Measurements from ENCODE around the gene CCDC88C. TPM values are rescaled to one million over a fixed set of nuclear protein-coding genes. Genes with fewer than 3 reads are reported as not detected.

The CCDC88C gene
- total RNA-seq, 1 experiment from 2014 or later = 64.8 TPM

DNA sequence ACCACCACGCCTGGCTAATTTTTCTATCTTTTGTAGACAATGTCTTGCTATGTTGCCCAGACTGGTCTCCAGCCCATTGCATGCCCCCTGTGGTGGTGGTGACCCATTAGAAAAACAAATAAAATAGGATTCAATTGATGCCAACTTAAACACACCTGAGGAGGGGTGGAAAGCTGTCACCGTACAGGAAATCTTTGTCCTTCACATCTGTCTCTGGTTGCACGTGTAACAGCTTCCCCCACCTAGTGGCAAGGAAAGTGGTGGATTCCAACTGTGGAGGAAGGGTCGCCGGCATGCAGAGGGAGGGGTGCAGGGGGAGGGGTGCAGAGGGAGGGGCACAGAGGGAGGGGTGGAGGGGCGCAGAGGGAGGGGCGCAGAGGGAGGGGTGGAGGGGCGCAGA, 147.0 kb downstream of the CCDC88C start:
- ChIA-PET POLR2A (no interaction called here), CTCF (interaction anchor here (0.9 to 1.0 kb wide), 2 partner anchors 9 to 16 kb away, joined by 3 to 6 read pairs; no protein-coding TSS in a partner anchor)
- TF ChIP-seq TEAD1 (CRISPR knock-in tag; IDR thresholded peaks at IDR 0.05) (no peak), PRRX2 (CRISPR knock-in tag; IDR thresholded peaks at IDR 0.05) (no peak), IRF2 (CRISPR knock-in tag; IDR thresholded peaks at IDR 0.05; ENCODE audit: borderline replicate concordance, low read depth) (no peak), HMGXB4 (CRISPR knock-in tag; IDR thresholded peaks at IDR 0.05) (no peak), GTF2I (CRISPR knock-in tag; conservative IDR thresholded peaks at IDR 0.05) (no peak)
- TF ChIP-seq, protein P1, sequence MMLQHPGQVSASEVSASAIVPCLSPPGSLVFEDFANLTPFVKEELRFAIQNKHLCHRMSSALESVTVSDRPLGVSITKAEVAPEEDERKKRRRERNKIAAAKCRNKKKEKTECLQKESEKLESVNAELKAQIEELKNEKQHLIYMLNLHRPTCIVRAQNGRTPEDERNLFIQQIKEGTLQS (CRISPR knock-in tag; conservative IDR thresholded peaks at IDR 0.05) = no peak
- ATAC-seq = no peak
- H3K9me3 Mint-ChIP-seq = no peaks in the 10 kb centered on the region
- no peak overlapping the region for H3K4me3 Mint-ChIP-seq
- no peaks in the 10 kb centered on the region for H3K4me1 Mint-ChIP-seq
- no peak for DNase-seq (ENCODE audit: low spot score)
- H3K36me3 Mint-ChIP-seq = peaks cover 5% of the 10 kb centered on the region
- H3K27ac Mint-ChIP-seq = no peak overlapping the region
- peaks cover 5% of the 10 kb centered on the region for H3K27me3 Mint-ChIP-seq (ENCODE audit: low read depth)

DNA sequence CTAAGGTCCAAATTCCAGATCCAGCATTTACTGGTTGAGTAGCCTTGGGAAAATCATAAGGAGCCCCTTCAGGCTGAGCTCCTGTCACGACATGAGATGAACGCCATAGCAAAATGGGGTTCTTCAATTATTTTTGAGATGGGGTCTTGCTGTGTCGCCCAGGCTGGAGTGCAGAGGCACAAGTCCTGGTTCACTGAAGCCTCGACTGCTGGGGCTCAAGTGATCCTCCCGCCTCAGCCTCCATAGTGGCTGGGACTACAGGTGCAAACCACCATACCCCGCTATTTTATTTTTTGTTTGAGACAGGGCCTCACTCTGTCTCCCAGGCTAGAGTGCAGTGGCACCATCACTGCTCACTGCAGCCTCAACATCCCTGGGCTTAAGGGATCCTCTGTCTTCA, 147.4 kb downstream of the CCDC88C start:
- H3K4me3 Mint-ChIP-seq = no peak overlapping the region
- CTCF ChIA-PET = interaction anchor here (0.9 to 1.3 kb wide), 3 partner anchors 8 to 97 kb away, joined by 3 to 6 read pairs (median 4); no protein-coding TSS in a partner anchor
- no peak overlapping the region for H3K27ac Mint-ChIP-seq
- POLR2A ChIA-PET = no interaction called here
- H3K36me3 Mint-ChIP-seq = peaks cover 5% of the 10 kb centered on the region
- H3K9me3 Mint-ChIP-seq = no peaks in the 10 kb centered on the region
- DNase-seq (ENCODE audit: low spot score) = no peak
- TF ChIP-seq ZNF121 (CRISPR knock-in tag; IDR thresholded peaks at IDR 0.05) (peak; percentile 87), ELF4 (CRISPR knock-in tag; IDR thresholded peaks at IDR 0.05; ENCODE audit: low read depth) (no peak)
- ATAC-seq = no peak
- H3K27me3 Mint-ChIP-seq (ENCODE audit: low read depth) = peaks cover 9% of the 10 kb centered on the region
- H3K4me1 Mint-ChIP-seq = no peaks in the 10 kb centered on the region

GRCh38 chr14:91269076-91269991, 148.3 kb downstream of the CCDC88C start:
- no peak for ATAC-seq
- H3K36me3 Mint-ChIP-seq = peaks cover 3% of the 10 kb centered on the region
- POLR2A ChIA-PET = no interaction called here
- no peak for TF ChIP-seq AFF4 (CRISPR knock-in tag; IDR thresholded peaks at IDR 0.05; ENCODE audit: borderline replicate concordance)
- TF ChIP-seq CREM (CRISPR knock-in tag; IDR thresholded peaks at IDR 0.05) = no peak
- TF ChIP-seq ZNF317 (CRISPR knock-in tag; IDR thresholded peaks at IDR 0.05; ENCODE audit: borderline replicate concordance, low read depth) = no peak
- no peak for TF ChIP-seq ETV6 (CRISPR knock-in tag; IDR thresholded peaks at IDR 0.05)
- TF ChIP-seq USF2 (CRISPR knock-in tag; IDR thresholded peaks at IDR 0.05) = no peak
- TF ChIP-seq ZNF425 (CRISPR knock-in tag; conservative IDR thresholded peaks at IDR 0.05) = no peak
- TF ChIP-seq ZNF281 (CRISPR knock-in tag; IDR thresholded peaks at IDR 0.05) = no peak

More at GRCh38 chr14:91269076-91269991, 148.3 kb downstream of the CCDC88C start:
- Mint-ChIP-seq H3K4me1 (peaks cover 3% of the 10 kb centered on the region), H3K27ac (peak overlapping the region; percentile 14; the same call in 1 of the 2 replicates), H3K4me3 (no peak overlapping the region), H3K27me3 (ENCODE audit: low read depth) (peaks cover 16% of the 10 kb centered on the region), H3K9me3 (no peaks in the 10 kb centered on the region)
- CTCF ChIA-PET = interaction anchor here (1.3 kb wide), 1 partner anchor 96 kb away, joined by 4 read pairs; no protein-coding TSS in a partner anchor
- no peak for DNase-seq (ENCODE audit: low spot score)
